Keratinocyte (primary cell): ENCODE data around the gene ARHGAP31. TPM values are rescaled to one million over a fixed set of nuclear protein-coding genes. Genes with fewer than 3 reads are reported as not detected.

Experiments
- DNase-seq: peaks from one replicate; pipeline ENCODE4 v3.0.0-alpha.2; 2011; ENCODE audit warnings: low read depth, missing footprints, low spot score
- FAIRE-seq: peaks from 2 replicates; lab custom pipeline; 2011; peaks lifted over from hg19 to GRCh38; lab: Jason Lieb, UNC
- H2AFZ ChIP-seq: 2 replicates; pipeline ENCODE4 v1.6.0; 2012; ENCODE audit warnings: low read length, control low read depth, inconsistent platforms; ENCODE audit not compliant: control insufficient read depth
- H3K27ac ChIP-seq: 2 replicates; pipeline ENCODE4 v1.5.1; 2011; ENCODE audit warnings: low read length; ENCODE audit not compliant: control insufficient read depth, insufficient read depth
- H3K27me3 ChIP-seq: 3 replicates; pipeline ENCODE4 v1.6.0; 2011; ENCODE audit warnings: low read length; ENCODE audit not compliant: control insufficient read depth, insufficient read depth; ENCODE audit errors: extremely low read depth
- H3K36me3 ChIP-seq, 2 experiments: 2 replicates in 1 of 2; 3 replicates in 1 of 2; pipeline ENCODE4 v1.5.1; 2011; ENCODE audit warnings: low read length in 2 of 2, mild to moderate bottlenecking in 1 of 2; ENCODE audit not compliant: control insufficient read depth in 2 of 2, insufficient read depth in 2 of 2; ENCODE audit errors: extremely low read depth in 1 of 2
- H3K4me1 ChIP-seq: 3 replicates; pipeline ENCODE4 v1.5.1; 2011; ENCODE audit warnings: low read length; ENCODE audit not compliant: control insufficient read depth, insufficient read depth; ENCODE audit errors: extremely low read depth
- H3K4me2 ChIP-seq: 3 replicates; pipeline ENCODE4 v1.6.0; 2011; ENCODE audit warnings: low read depth, low read length; ENCODE audit not compliant: control insufficient read depth, insufficient read depth; ENCODE audit errors: extremely low read depth
- H3K4me3 ChIP-seq, 3 experiments: fragments of 200-600 bp in 1 of 3; sonication (generic) in 1 of 3; 2 replicates in 2 of 3; 3 replicates in 1 of 3; pipeline ENCODE4 v1.5.1; 2011 to 2016; ENCODE audit warnings: low read length in 3 of 3, mild to moderate bottlenecking in 3 of 3, control low read depth in 2 of 3, inconsistent platforms in 1 of 3, low read depth in 1 of 3, mixed read lengths in 1 of 3, mixed run types in 1 of 3, moderate library complexity in 1 of 3; ENCODE audit not compliant: control insufficient read depth in 2 of 3, insufficient read depth in 2 of 3; ENCODE audit errors: extremely low read depth in 1 of 3
- H3K79me2 ChIP-seq: 2 replicates; pipeline ENCODE4 v1.6.0; 2012; ENCODE audit warnings: low read length; ENCODE audit not compliant: control insufficient read depth, insufficient read depth
- H3K9ac ChIP-seq: 3 replicates; pipeline ENCODE4 v1.6.0; 2011; ENCODE audit warnings: low read length; ENCODE audit not compliant: control insufficient read depth, insufficient read depth; ENCODE audit errors: extremely low read depth
- H3K9me1 ChIP-seq: 3 replicates; pipeline ENCODE4 v1.6.0; 2011; ENCODE audit warnings: low read length; ENCODE audit not compliant: control insufficient read depth, insufficient read depth; ENCODE audit errors: extremely low read depth
- H3K9me3 ChIP-seq: 2 replicates; pipeline ENCODE4 v1.5.1; 2012; ENCODE audit warnings: low read depth, low read length; ENCODE audit not compliant: control insufficient read depth
- H4K20me1 ChIP-seq: 3 replicates; pipeline ENCODE4 v1.6.0; 2011; ENCODE audit warnings: low read length; ENCODE audit not compliant: control insufficient read depth, insufficient read depth; ENCODE audit errors: extremely low read depth
- EZH2 ChIP-seq: IDR thresholded peaks from one replicate; pipeline ENCODE4 v1.6.1; 2012; ENCODE audit warnings: inconsistent platforms, mild to moderate bottlenecking, low read length, moderate library complexity
- dilution Hi-C: fragments of 300-500 bp; cut with MboI; formaldehyde crosslinking; loops from one replicate; pipeline ENCODE4 v1.7.0; 2020; ENCODE audit warnings: low sequenced_read_pairs; ENCODE audit not compliant: extremely low pct_ligation_motif_present
- polyA plus RNA-seq, 5 experiments: library from polyadenylated mRNA; depleted of rRNA in 3 of 5; stranded (reverse) in 3 of 5; stranded (forward) in 1 of 5; unstranded in 1 of 5; fragments of >200 nt; gene quantifications; 1 replicate in 1 of 5; 2 replicates in 3 of 5; 3 replicates in 1 of 5; pipeline versions ENCODE4 v1.2.1 to v1.2.3, GENCODE V29; 2011 to 2012; ENCODE audit warnings: missing spikeins in 2 of 5, low read depth in 1 of 5, low replicate concordance in 1 of 5
- TF ChIP-seq, protein P1 (sequence below), 3 experiments: IDR thresholded peaks in 1 of 3; conservative IDR thresholded peaks in 1 of 3; optimal IDR thresholded peaks in 1 of 3; 2 replicates in 2 of 3; 3 replicates in 1 of 3; pipeline versions ENCODE3 to v1.5.1; 2011; ENCODE audit warnings: low read length in 3 of 3, mild to moderate bottlenecking in 3 of 3, moderate library complexity in 2 of 3, control low read depth in 1 of 3, inconsistent platforms in 1 of 3; ENCODE audit not compliant: insufficient read depth in 2 of 3; ENCODE audit errors: extremely low read depth in 1 of 3

Gene ARHGAP31
- polyA plus RNA-seq, 1 donor (not counting 4 experiments of a cell fraction or from before 2014, with no cell fraction given), result 3.0 TPM

DNA sequence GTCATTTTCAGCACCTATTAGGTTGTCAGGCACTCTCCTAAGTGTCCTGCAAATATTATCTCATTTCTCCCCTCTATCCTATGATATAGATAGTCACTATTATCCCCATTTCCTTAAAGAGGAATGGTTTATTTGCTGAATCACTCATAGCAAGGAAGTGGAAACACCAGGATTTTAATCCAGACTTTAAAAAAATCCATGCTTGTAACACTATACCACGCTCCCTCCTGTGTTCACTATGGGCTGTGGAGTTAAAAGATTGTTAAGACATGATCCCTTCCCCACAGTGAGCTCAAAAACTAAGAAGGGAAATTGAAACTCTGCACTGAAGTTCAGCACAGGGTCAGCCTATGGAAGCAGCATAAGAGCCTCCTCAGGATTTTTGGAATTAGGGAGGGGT is 109.0 kb downstream of the ARHGAP31 start:
- H3K9ac ChIP-seq, result no peak overlapping the region
- H3K9me1 ChIP-seq, result no peaks in the 10 kb centered on the region
- H3K27me3 ChIP-seq, result no peaks in the 10 kb centered on the region
- H4K20me1 ChIP-seq, result no peaks in the 10 kb centered on the region
- no peak overlapping the region for H2AFZ ChIP-seq
- H3K36me3 ChIP-seq, result no peaks in the 10 kb centered on the region
- H3K79me2 ChIP-seq, result no peaks in the 10 kb centered on the region
- dilution Hi-C loops, result no loop called here
- H3K4me1 ChIP-seq, result no peaks in the 10 kb centered on the region
- no peak overlapping the region for H3K4me3 ChIP-seq
- H3K4me2 ChIP-seq, result no peak overlapping the region
- TF ChIP-seq, protein P1, sequence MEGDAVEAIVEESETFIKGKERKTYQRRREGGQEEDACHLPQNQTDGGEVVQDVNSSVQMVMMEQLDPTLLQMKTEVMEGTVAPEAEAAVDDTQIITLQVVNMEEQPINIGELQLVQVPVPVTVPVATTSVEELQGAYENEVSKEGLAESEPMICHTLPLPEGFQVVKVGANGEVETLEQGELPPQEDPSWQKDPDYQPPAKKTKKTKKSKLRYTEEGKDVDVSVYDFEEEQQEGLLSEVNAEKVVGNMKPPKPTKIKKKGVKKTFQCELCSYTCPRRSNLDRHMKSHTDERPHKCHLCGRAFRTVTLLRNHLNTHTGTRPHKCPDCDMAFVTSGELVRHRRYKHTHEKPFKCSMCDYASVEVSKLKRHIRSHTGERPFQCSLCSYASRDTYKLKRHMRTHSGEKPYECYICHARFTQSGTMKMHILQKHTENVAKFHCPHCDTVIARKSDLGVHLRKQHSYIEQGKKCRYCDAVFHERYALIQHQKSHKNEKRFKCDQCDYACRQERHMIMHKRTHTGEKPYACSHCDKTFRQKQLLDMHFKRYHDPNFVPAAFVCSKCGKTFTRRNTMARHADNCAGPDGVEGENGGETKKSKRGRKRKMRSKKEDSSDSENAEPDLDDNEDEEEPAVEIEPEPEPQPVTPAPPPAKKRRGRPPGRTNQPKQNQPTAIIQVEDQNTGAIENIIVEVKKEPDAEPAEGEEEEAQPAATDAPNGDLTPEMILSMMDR (optimal IDR thresholded peaks at IDR 0.05 in 1 of 3, IDR thresholded peaks at IDR 0.05 in 1 of 3, conservative IDR thresholded peaks at IDR 0.05 in 1 of 3; ENCODE audit: extremely low read depth in 1 of 3, insufficient read depth in 2 of 3, low read length in 3 of 3), result no peak
- TF ChIP-seq EZH2, result no peak
- DNase-seq (no peak), FAIRE-seq (no peak)
- no peaks in the 10 kb centered on the region for H3K9me3 ChIP-seq
- H3K27ac ChIP-seq, result no peak overlapping the region

DNA sequence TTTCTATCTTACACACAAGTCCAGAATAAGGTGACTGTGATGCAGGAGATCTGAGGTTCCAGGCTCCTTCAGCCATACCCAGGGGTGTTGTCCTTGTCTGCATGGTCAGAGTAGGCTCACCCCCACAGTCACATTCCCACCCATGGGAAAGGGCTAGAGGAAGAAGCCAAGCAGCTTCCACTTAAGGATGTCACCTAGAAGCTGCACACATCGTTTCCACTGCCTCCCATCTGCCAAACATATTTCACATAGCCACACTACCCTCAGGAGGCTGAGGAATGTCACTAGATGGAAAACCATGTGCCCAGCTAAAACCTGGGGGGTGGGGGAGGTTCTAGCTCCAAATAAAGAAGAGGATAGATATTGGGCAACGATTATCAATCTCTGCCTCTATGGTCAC is 111.1 kb downstream of the ARHGAP31 start:
- FAIRE-seq (no peak), DNase-seq (no peak)
- Histone ChIP-seq H3K4me3 (no peak overlapping the region), H3K27me3 (no peaks in the 10 kb centered on the region), H3K9ac (no peak overlapping the region), H3K27ac (no peak overlapping the region), H3K4me1 (no peaks in the 10 kb centered on the region), H3K4me2 (no peak overlapping the region), H2AFZ (no peak overlapping the region), H4K20me1 (no peaks in the 10 kb centered on the region), H3K79me2 (no peaks in the 10 kb centered on the region), H3K9me3 (no peaks in the 10 kb centered on the region), H3K9me1 (no peaks in the 10 kb centered on the region), H3K36me3 (no peaks in the 10 kb centered on the region)
- dilution Hi-C loops, result no loop called here
- TF ChIP-seq EZH2, result no peak
- TF ChIP-seq, protein P1 (optimal IDR thresholded peaks at IDR 0.05 in 1 of 3, IDR thresholded peaks at IDR 0.05 in 1 of 3, conservative IDR thresholded peaks at IDR 0.05 in 1 of 3; ENCODE audit: extremely low read depth in 1 of 3, insufficient read depth in 2 of 3, low read length in 3 of 3), result no peak
